ENCODE results near the gene IKZF2. TPM values are rescaled to one million over a fixed set of nuclear protein-coding genes. Genes with fewer than 3 reads are reported as not detected.

The IKZF2 gene
- total RNA-seq, 1 experiment from 2014 or later, result 3.0 TPM

- H4K5ac ChIP-seq (ENCODE audit: insufficient read length, low read depth, low read length), result no peak overlapping the region
- no peak overlapping the region for H2BK5ac ChIP-seq (ENCODE audit: insufficient read length, low read length)
- H3K9me3 ChIP-seq (ENCODE audit: control insufficient read depth, low read depth, low read length), result no peaks in the 10 kb centered on the region
- peaks cover 2% of the 10 kb centered on the region for H3K23me2 ChIP-seq (ENCODE audit: insufficient read length, low read depth, low read length, poor library complexity, severe bottlenecking)
- H4K20me1 ChIP-seq (ENCODE audit: control insufficient read depth, insufficient read depth, insufficient read length), result no peaks in the 10 kb centered on the region
- peak overlapping the region; percentile 30 for H3K9ac ChIP-seq (ENCODE audit: extremely low read depth, insufficient read length, low read length)
- no peak overlapping the region for H2BK20ac ChIP-seq (ENCODE audit: low read depth, low read length, poor library complexity, severe bottlenecking)
- no peaks in the 10 kb centered on the region for H3K79me2 ChIP-seq (ENCODE audit: insufficient read depth, low read length)
- no peaks in the 10 kb centered on the region for H3K4me1 ChIP-seq (ENCODE audit: insufficient read depth, low read length)
- DNase-seq, result peak; percentile 53
- Mint-ChIP-seq H3K4me1 (peaks cover 33 to 46% of the 10 kb centered on the region in 2 experiments), H3K4me3 (peak overlapping the region; percentile 86 to 89), H3K27me3 (ENCODE audit: low read depth) (peaks cover 9% of the 10 kb centered on the region), H3K36me3 (ENCODE audit: insufficient read depth in 1 of 3, low read depth in 3 of 3) (no peaks in the 10 kb centered on the region), H3K27ac (peak overlapping the region in 1 of 3 experiments; percentile 33; a peak in 2 of 7 replicates), H3K9me3 (no peaks in the 10 kb centered on the region)
- no peak overlapping the region for H4K8ac ChIP-seq (replicated peaks; ENCODE audit: insufficient read length, low read depth, low read length)
- H2BK15ac ChIP-seq (ENCODE audit: low read depth, low read length), result no peak overlapping the region
- no peak overlapping the region for H2AK5ac ChIP-seq (ENCODE audit: insufficient read length, low read length)
- no peak overlapping the region for H3K23ac ChIP-seq (ENCODE audit: insufficient read length, low read depth, low read length)
- H3K27ac ChIP-seq (ENCODE audit: insufficient read length, low read depth, low read length), result no peak overlapping the region
- peak overlapping the region; percentile 33 for H3K18ac ChIP-seq (ENCODE audit: insufficient read length, low read depth, low read length)
- no peak overlapping the region for H2AFZ ChIP-seq (ENCODE audit: low read length)
- peak overlapping the region; percentile 50 for H3K4me2 ChIP-seq (ENCODE audit: insufficient read depth, insufficient read length, low read length)
- H3K56ac ChIP-seq (ENCODE audit: insufficient read length, low read depth, low read length), result no peak overlapping the region
- no peak overlapping the region for H2BK120ac ChIP-seq (ENCODE audit: low read depth, low read length, poor library complexity, severe bottlenecking)
- no peaks in the 10 kb centered on the region for H3K27me3 ChIP-seq (ENCODE audit: insufficient read depth, low read length)
- H4K91ac ChIP-seq (ENCODE audit: insufficient read length, low read depth, low read length), result no peak overlapping the region
- no peaks in the 10 kb centered on the region for H3K79me1 ChIP-seq (ENCODE audit: insufficient read depth, low read depth, low read length, poor library complexity, severe bottlenecking)
- no peak overlapping the region for H2BK12ac ChIP-seq (ENCODE audit: insufficient read length, low read depth, low read length)
- no peak overlapping the region for H3K4ac ChIP-seq (ENCODE audit: low read depth, low read length)
- H3K14ac ChIP-seq (ENCODE audit: insufficient read depth, low read length), result no peak overlapping the region
- no CpG with 5 or more reads among the region's 39 CpGs for WGBS (ENCODE audit: extremely low coverage, insufficient read length, low lambda C conversion rate)
- no peak overlapping the region for H3T11ph ChIP-seq (ENCODE audit: low read length)
- TF ChIP-seq CTCF (conservative IDR thresholded peaks at IDR 0.05), result peak; percentile 30; the same call in 2 of the 3 replicates
Measured at GRCh38 chr2:213152065-213152794, 818 bp upstream of the IKZF2 start.
